Uterus (tissue), 2 donors: Measurements from ENCODE around the gene SORCS3.

ENCODE experiments used
- CTCF ChIP-seq, 4 experiments: fragments of 200-600 bp in 2 of 4; fragments of 450-650 bp in 2 of 4; sonication (generic) in 2 of 4; IDR thresholded peaks; one replicate each; pipeline ENCODE4 v1.5.1; 2016 to 2019; ENCODE audit warnings: antibody characterized with exemption in 4 of 4, mild to moderate bottlenecking in 2 of 4, moderate library complexity in 1 of 4
- POLR2A ChIP-seq, 2 donors: fragments of 450-650 bp; IDR thresholded peaks; one replicate each; pipeline ENCODE4 v1.6.1; 2016; ENCODE audit warnings: antibody characterized with exemption in 2 of 2, mild to moderate bottlenecking in 1 of 2, moderate library complexity in 1 of 2

- no peak for TF ChIP-seq CTCF (IDR thresholded peaks at IDR 0.05)
- no peak for TF ChIP-seq POLR2A (IDR thresholded peaks at IDR 0.05)
Measured at GRCh38 chr10:105188737-105189462, 547.8 kb downstream of the SORCS3 start.
